Activated effector memory CD4-positive, alpha-beta T cell treated with anti-CD3 and anti-CD28 coated beads, Interleukin-2, amount 50 U/mL, for 16 hours (primary cell): Measurements from ENCODE around the gene HMCN2.

Experiments
- DNase-seq: peaks from one replicate; pipeline ENCODE4 v3.0.0-alpha.2; 2020

The HMCN2 gene

DNA sequence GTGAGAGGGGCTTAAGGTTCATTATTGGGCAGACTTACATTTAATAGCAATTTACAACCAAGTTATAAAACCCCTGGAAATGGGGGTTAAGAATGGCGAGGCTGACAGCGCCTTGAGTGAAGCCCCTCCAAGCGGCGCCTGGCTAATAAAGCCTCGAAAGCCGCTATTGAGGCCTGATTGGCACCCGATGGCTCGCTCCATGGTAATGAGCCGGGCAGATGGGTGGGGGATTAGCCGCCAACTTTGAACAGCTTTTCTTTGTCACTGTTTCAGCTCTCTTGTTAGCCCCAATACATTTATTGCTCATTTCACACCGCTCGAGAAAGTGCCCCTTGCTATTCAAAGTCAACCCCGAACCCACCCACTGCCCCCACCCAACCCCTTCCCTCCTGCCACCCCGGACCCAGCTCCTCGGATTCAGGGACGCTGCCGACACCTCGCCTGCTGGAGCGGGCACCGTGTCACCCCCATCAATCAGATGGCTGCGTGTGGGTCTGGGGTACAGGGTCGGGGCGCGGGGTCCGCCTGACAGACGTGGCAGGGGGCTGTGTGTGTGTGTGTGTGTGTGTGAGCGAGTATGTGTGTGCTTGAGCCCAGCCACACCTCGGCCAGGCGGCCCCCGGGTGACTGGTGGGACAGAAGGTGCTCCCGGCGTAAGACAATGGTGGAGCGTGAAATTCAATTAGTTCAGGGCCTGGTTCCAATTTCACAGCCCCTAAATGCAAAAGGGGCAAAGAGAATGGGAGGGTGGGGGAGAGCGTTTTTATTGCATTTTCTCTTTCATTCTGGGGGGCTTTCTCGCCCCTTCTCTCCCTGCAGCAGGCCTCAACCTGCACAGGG lies 213.4 kb downstream of the HMCN2 start:
- no peak for DNase-seq

DNA sequence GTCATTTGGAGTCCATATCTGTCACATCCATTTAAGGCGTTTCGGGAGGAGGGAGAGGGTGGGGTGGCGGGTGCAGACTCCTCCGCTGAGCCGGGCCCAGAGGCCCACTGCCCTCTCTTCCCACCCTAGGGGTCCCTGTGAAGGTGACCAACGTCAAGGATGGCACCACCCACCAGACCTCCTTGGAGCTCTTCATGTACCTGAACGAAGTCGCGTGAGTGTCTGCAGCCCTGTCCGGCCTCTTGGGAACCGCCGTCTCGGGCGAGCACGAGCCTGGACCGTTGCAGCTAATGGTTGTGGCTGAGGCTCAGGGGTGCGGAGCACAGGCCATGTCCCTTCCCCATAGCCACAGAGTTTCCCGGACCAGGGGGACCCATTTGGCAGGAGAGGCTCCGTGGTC lies 214.0 kb downstream of the HMCN2 start:
- DNase-seq = no peak

DNA sequence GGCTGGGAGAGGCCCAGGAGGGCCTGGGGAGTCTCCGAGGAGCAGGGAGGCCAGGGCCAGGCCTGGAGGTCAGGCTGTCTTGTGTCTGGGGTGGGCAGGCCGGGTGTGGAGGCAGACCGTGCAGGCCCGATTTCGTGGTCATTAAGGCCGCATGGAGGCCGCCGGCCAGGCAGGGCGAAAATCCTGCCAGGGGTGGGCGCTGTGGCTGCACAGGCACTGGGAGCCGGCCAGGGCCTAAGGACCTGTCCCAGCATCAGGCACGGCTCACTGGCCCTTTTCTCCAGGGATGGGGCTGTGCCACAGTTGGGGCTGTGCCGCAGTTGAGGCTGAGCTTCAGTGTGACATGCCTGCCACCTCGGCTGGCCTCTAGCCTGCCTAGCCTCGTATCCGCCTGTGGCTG lies 215.1 kb downstream of the HMCN2 start:
- no peak for DNase-seq

DNA sequence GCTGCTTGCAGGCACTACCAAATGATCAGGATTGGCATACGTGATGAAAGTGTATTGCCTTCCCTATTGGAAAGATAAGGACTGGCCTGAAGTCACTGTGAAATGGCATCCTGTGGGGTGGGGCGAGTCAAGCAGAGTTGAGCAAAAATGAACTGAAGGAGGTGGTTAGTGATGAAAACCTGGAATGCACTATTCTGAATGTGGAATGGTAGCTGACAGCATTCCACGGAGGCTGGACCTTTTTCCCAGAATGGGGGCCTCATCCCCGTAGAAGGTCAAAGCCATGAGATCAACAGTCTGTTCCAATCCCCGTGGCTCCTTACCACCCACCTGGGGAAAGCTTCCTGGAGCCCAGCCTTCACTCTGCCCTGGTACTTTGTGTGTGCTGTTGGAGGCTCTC lies 216.9 kb downstream of the HMCN2 start:
- DNase-seq = no peak

DNA sequence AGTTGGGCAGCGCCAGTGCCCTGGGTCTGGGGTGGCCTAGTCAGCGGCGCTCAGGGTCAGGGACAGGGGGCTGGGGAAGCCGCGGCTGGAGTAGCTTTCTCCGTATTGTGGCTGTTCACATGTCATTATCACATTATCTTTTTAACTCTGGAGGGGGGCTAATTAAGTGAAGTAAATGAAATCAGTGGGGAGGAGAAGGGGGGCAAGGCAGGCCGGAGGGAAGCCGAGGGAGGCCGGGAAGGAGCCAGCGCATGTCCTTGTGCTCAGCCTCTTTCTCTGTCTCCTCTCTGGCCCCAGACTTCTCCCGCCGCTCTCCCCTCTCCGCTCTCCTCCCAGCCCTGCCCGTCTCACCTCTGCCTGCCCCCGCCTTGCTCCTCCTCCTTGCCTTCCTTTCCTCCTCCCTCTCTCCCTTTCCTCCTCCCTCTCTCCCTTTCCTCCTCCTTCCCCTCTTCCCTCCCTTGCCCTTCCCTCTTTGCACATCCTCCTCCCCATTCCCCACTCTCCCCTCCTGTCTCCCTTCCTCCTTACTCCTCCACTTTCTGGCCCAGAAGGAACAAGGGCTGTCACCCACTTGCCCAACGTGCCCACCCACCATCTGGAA lies 217.9 kb downstream of the HMCN2 start:
- DNase-seq = no peak
